C4-2B (cell line): ENCODE measurements around the gene SRCIN1.

Experiments
- CTCF ChIP-seq: fragments of 450-650 bp; conservative IDR thresholded peaks from 2 replicates; pipeline ENCODE4 v1.5.1; 2017; ENCODE audit warnings: mild to moderate bottlenecking
- ZFX ChIP-seq: fragments of 450-650 bp; IDR thresholded peaks from 2 replicates; pipeline ENCODE4 v1.6.1; 2017

- no peak for TF ChIP-seq CTCF
- no peak for TF ChIP-seq ZFX
Observed at GRCh38 chr17:38617074-38617860, 11.5 kb upstream of the SRCIN1 start.
